Activated CD4-positive, alpha-beta T cell treated with anti-CD3 and anti-CD28 coated beads, Interleukin-2, amount 50 U/mL, for 4 hours (primary cell): ENCODE results near the gene LSR.
"Not testable (repeated sequence)": the region's sequence is repeated elsewhere in the genome, so short reads cannot be mapped to it uniquely, and the experiment has no call there.

ENCODE experiments used
- DNase-seq, 2 experiments: peaks; one replicate each; pipeline ENCODE4 v3.0.0-alpha.2; 2020

The LSR gene

GRCh38 chr19:35268536-35269437 is 20.0 kb downstream of the LSR start, which contains the start of gene USF2:
TSS of gene USF2 (plus strand) at chr19:35268962. CDS start at chr19:35269102, 140 bp downstream.
- peak; percentile 42 to 43 for DNase-seq

- DNase-seq = peak; percentile 68 to 70
Measured at GRCh38 chr19:35269438-35270117, 20.8 kb downstream of the LSR start.

GRCh38 chr19:35270381-35270811 is 21.6 kb downstream of the LSR start:
- no peak for DNase-seq

GRCh38 chr19:35271546-35271945 is 22.7 kb downstream of the LSR start:
- DNase-seq = no peak

- no peak for DNase-seq
Measured at GRCh38 chr19:35272122-35272719, 23.4 kb downstream of the LSR start.

GRCh38 chr19:35272954-35273649 is 24.3 kb downstream of the LSR start:
- no peak for DNase-seq

GRCh38 chr19:35273686-35274259 is 25.0 kb downstream of the LSR start:
- no peak for DNase-seq

- DNase-seq = no peak
Measured at GRCh38 chr19:35274323-35274722, 25.5 kb downstream of the LSR start.

- no peak for DNase-seq
Measured at GRCh38 chr19:35276706-35277281, 28.0 kb downstream of the LSR start.

- no peak for DNase-seq
Measured at GRCh38 chr19:35278578-35279284, 29.9 kb downstream of the LSR start.

- no peak for DNase-seq
Measured at GRCh38 chr19:35279374-35279773, 30.6 kb downstream of the LSR start.

GRCh38 chr19:35279985-35280821 is 31.4 kb downstream of the LSR start:
- DNase-seq = no peak

GRCh38 chr19:35281303-35281702 is 32.5 kb downstream of the LSR start:
- no peak for DNase-seq

- DNase-seq = no peak
Measured at GRCh38 chr19:35284153-35285094, 35.6 kb downstream of the LSR start.

GRCh38 chr19:35285095-35285449 is 36.3 kb downstream of the LSR start:
- DNase-seq = no peak

- DNase-seq = not testable (repeated sequence)
Measured at GRCh38 chr19:35285465-35285864, 36.7 kb downstream of the LSR start.

GRCh38 chr19:35286101-35286500 is 37.3 kb downstream of the LSR start:
- DNase-seq = not testable (repeated sequence)

GRCh38 chr19:35287713-35288112 is 38.9 kb downstream of the LSR start:
- DNase-seq = no peak

GRCh38 chr19:35288331-35288730 is 39.5 kb downstream of the LSR start:
- DNase-seq = no peak
